NCI-H774 (cell line): ENCODE measurements around the gene KCNK18.
"Not testable (repeated sequence)": the region's sequence is repeated elsewhere in the genome, so short reads cannot be mapped to it uniquely, and the experiment has no call there.

Experiments used
- DNase-seq: peaks from one replicate; lab custom pipeline; 2025; lab: John Stamatoyannopoulos, UW

Gene KCNK18

DNA sequence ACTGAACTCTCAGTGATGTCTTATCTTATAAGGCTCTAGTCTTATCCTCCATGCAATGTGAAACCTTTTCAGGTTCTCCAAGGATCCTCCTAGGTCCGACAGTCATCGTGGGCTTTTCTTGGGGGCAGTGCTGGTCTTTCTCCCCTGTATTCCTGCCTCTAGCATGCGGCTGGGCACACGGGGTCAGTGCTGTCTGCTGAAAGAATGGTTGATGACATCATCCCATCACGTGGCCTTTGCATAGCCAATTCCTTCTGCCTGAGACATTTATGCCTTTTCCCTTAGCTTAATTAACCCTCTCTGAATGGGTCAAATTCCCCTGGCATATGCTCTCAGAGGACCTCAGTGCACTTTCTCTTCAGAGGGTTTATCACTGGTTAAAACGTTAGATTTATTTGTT is 27.0 kb upstream of the KCNK18 start:
- no peak for DNase-seq

DNA sequence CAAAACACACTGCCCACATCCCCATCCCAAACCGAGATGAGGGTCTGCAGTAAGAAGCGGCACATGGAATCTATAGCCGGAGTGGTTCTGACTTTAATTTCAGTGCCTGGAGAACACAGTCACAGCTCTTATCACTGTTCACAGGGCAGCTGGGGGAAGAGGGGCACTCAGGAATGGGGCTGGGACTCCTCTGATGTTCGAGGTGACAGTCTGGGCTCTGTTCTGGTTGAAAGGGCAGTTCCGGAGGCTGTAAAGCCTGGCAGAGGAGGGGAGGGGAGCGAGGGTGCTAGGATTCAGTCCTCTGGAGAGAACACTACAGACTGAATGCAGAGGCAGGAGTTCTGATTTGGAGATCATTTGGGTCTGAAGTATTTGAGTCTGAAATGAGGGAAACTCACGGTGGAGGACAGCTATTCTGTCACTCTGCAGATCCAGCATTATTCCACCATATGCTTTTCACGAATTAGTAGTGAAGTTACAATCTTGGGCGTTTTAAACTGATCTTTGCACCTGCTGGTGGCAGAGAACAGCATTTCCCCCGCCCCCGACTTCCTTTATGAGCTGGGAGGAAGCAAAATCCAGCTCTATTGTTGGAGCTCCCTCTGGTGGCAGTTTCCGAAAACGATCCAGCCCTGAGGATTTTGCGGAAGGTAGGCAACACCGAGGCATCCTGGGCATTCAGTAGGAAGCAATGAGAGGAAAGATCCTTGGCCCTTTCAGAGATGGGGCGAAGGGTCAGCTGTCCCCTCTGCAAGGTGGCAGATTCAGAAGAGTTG is 22.7 kb upstream of the KCNK18 start:
- peak; percentile 40 for DNase-seq

DNA sequence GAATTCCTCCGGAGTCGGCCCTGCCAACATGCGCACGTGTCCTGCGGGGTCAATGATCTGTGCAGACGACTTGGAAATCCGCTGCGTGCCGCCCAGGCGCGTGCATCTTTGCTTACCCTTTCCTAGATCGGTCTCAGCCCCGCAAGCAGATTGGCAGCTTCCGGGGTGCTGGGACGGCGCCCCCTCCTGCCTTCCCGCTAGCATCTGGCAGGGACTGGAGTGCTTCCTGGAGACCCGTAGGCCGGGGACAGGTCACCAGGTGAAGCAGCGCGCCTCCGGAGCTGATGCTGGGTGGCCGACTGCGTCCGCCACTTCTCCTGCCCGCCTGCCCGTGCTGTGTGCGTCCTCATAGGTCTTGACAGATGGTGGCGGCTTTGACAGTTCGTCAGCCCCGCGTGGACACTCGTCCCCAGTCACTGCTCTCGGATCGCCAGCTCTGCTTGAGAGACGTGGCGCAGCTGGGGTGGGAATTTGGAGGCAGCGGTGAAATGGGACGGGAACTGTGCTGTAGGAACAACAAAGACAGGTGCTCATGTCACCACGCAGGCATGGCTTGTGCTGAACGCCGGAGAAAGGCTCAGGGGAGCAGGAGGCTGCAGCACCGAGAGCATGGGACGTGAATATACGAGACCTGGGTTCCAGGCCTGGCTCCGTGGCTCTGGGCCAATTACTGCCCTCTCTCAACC is 21.9 kb upstream of the KCNK18 start:
- no peak for DNase-seq

DNA sequence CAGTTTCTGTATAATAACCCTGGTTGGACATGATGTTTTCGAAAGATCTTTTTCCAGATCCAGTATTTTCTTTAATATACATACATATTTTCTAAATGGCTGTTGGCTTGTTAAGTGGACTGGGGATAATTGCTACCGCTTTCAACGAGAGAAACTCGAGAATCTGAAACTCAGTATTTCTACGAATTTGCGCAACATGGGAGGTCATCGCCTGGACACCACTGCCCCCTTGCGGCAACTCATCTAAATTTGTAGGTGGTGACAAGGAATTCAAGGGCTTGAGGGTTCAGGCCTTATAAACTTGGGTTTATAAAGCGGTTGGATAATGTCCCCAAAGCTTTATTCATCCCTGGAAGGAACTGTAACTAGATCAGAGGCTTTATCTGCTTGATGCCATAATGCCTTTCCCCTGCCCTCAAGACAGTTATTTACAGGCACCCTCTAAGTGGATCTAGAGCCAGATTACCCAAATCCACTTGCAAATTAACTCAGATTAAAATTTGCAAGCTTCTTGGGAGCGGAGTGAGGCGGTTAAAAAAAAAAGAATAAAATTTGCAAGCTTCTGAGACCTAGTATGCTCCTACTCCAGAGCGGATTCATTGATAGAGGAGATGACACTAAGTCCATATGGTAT is 21.3 kb upstream of the KCNK18 start:
- peak; percentile 16 for DNase-seq

DNA sequence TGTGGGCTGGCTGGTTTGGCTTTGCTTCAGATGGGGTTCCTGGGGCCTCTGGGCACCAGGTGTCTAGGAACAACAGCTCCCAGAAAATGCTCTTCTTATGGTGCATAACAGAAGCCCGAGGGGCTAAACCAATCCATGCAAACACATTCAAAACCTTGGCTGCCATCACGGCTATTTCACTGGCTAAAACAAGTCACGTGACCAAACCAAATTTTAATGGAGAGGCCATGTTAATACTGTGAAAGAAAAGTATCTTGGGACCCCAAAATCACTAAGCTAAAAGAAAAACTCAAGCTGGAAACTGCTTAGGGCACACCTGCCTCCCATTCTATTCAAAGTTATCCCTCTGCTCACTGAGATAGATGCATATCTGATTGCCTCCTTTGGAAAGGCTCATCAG is 19.1 kb upstream of the KCNK18 start:
- no peak for DNase-seq

DNA sequence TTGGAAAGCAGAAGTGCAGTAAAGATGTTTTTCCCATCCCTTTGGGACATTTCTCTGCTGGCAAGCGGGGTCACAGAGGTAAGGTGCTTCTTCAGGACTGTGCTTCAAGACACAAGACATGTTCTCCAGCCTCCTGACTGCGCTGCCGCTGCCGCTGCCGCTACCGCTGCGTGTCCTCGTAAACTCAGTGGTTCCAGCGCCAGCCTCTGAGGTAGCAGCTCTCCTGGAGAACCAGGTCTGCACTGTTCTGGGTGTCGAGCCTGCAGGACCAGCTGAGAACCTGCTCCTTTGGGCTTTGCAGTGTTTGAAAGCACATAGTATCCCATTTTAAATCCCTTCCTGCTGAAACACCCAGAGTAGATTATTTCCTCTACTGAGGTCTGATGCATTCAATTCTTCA is 13.0 kb upstream of the KCNK18 start:
- no peak for DNase-seq

DNA sequence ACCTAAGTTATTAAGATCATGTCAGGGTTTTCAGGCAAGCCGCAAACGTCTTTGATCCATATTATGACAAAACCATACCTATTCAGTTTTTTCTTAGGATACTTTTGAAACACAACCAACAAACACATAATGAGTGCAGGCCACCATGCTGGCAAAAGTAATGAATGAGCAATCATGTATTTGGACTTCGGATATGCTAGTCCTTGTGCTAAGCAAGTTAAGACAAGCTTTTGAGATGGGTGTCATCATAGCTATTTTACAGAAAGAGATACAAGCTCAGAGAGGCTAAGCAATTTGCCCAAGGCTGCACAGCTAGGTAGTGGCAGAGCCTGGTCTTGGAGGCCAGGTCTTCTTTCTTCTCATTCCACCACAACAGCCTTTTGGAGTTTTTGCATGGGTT is 12.5 kb upstream of the KCNK18 start:
- DNase-seq = no peak

DNA sequence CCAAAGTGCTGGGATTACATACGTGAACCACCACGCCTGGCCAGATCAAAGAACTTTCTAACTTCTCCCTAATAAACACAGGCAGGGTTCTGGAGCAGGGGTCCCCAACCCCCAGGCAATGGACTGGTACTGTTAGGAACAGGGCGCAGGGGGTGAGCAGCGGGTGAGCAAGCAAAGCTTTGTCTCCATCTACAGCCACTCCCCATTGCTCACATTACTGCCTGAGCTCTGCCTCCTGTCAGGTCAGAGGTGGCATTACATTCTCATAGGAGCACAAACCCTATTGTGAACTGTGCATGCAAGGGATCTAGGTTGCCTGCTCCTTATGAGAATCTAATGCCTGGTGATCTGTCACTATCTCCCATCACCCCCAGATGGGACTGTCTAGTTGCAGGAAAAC is 11.5 kb upstream of the KCNK18 start:
- DNase-seq = not testable (repeated sequence)

DNA sequence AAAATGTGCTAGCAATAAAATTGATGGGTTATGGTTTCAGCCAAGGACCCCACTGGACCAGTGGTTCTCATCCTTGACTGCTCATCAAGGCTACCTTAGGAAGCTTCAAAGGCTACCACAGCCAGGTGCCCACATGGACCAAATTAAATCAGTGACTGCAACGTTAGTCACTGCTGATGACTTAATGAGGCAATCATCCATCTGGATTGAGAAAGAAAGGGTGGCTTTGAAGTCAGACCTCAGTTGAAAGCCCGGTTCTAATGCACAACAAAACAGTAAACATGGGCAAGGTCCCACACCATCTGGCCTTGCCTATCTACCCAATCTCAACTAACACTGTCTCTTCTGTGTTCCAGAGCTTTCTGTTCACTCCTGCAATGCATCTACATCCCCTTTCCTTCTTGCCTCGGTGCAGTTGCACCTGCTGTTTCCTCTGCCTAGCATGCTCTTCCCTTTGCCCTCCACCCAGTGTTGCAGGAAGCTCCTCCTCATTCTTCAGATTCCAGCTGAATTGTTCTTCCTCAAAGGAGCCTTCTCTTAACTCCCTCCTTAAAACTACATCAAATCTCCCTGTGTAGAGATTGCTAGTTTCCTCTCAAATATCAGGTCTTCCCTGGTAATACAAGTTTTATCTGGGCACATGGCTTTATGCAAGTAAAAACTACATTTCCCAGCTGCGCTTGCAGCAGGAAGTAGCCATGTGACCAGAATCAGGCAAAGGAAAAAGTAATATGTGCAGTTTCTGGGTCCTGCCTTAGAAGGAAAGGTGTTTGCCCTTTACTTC is 10.3 kb upstream of the KCNK18 start:
- no peak for DNase-seq

DNA sequence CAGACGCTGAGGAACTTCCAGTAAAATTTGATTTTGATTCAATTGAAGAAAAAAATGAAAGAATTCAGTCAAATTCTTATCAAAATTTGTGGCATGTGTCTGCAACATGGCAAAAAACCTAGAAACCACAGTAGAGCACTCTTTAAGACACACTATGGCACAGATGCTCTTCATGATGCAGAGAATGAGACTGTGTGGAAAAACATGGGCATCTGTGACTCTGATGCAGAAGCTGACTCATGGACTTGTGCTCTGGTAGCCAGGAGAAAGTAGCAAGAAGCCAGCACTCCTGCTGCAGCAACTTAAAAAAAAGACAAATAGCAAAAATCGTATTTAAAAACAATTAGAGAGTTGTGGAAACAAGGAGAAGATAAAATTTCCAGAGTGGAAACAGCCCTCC is 8.9 kb upstream of the KCNK18 start:
- DNase-seq = no peak

DNA sequence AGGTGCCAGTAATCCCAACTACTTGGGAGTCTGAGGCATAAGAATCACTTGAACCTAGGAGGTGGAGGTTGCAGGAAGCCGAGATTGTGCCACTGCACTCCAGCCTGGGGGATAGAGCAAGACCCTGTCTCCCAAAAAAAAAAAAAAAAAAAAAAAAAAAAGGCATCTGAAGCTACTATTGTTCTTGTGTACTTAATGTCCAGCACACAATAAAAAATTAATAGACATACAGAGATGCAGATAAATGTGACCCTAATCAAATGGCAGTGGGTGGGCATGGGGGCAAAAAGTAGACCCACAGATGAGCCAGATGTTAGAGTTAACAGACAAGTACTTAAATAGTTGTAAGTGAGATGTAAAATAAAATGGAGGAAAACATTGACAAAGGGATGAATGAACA is 7.7 kb upstream of the KCNK18 start:
- DNase-seq = no peak

DNA sequence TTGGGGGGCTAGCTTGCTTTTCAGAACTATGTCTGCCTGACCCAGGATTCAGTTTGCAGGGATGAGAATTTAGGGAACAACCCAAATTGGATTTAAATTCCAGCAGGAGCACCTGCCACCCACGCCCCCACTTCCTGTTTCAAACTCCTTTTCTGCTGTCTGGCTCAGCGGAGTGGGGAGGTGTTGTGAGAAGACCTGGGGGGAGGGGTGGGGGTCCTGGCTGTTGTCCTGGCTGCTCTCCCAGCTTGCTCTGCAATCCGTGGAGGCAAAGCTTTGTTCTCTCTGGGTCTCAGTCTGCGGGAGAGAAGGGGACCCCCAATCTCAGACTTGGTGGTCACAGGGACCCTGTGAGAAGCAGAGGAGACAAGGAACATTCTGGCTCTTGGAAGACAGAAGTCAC is 799 bp downstream of the KCNK18 start:
- no peak for DNase-seq

DNA sequence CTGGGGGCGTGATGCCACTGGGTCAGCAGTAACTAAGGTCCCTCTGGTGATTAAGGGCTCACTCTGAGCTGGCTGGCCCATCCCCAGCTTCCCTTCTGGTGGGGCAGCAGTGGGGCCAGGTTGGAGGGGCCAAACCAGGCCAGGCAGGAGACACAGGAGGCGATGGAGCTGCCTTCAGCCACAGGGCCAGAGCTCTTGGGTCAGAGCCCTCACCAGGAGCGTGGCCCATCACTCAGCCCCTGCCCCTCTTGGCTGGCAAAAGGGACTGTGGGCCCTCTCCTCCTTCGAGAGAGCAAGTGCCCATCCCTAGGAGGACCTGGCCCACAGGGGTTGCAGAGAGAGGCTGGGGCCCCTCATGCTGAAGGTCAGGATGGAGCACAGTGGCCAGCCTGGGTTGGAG is 4.5 kb downstream of the KCNK18 start:
- DNase-seq = no peak

DNA sequence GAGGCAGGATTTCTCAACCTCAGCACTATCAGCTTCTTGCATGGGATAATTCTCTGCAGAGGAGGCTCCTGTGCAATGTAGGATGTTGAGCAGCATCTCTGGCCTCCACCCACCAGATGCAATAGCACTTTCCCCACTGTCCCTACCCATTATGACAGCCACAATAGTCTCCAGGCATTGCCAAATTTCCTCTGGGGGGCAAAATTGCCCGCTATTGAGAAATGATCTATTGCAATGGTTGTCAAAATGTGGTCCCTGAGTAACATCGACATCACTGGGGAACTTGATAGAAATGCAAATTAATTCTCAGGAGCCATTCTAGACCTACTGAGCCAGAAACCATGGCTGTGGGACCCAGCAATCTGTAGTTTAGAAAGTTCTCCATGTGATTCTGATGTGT is 7.0 kb downstream of the KCNK18 start:
- no peak for DNase-seq

DNA sequence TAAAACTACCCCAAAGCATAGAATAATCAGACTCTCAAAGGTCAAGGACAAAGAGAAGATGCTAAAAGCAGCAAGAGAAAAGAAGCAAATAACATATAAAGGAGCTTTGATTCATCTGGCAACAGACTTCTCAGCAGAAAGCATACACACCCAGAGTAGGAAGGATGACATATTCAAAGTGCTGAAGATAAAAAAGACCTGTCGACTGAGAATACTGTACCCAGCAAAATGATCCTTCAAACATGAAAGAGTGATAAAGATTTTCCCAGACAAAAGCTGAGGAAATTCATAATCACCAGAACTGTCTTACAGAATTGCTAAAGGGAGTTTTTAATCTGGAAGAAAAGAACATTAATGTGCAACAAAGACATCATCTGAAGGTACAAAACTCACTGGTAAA is 14.9 kb downstream of the KCNK18 start:
- DNase-seq = no peak

DNA sequence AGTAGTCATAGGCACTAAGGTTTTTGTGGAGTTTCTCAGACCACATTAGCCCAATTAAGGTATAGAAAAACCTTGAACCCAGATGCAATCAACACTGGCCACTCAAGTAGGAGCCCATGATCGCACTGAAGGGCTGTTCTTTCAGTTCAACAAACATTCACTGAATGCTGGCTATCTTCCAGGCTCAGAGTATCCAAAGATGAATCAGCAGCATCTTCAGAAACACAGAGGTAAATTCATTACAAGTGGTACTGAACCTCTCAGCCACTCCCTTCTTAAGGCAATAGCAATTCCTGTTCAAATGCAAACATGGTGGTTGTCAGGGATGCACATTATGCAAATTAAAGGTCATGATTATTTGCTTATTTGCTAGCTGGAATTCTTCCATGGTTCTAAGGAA is 17.1 kb downstream of the KCNK18 start:
- DNase-seq = no peak

DNA sequence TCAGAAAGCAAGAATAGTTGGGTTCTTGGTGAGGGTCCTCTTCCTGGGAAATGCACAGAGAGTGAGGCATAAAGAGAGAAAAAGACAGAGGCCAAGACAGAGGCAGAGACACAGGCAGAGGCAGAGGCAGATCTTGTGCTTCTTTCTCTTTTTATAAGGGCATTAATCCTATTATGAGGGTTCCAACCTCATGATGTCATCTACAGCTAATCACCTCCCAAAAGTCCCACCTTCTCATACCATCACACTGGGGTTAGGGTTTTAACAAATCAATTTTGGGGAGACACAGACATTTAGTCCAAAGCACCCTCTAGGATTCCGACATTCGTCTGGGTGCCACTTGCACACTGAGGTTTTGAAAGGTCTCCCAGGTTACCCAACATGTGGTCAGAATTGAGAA is 17.8 kb downstream of the KCNK18 start:
- no peak for DNase-seq

DNA sequence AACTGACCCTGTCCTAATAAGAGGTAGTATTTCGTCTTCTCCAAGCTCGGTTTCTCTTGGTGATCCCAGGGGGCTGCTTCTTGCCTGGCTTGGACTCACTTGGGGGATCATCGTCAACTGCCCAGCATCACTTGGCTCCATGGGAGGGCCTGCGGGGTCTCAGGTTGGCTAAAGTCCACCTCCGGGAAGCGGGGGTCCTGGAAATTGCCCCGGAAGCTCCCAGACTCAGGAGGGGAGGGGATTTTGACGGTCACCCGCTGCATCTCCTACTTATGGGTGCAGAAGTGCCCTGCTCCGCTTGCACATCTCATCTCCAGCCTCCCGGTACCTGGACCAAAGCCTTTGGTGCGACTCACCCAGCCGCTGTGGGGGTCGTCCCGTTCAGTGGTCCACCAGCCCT is 18.7 kb downstream of the KCNK18 start:
- no peak for DNase-seq

DNA sequence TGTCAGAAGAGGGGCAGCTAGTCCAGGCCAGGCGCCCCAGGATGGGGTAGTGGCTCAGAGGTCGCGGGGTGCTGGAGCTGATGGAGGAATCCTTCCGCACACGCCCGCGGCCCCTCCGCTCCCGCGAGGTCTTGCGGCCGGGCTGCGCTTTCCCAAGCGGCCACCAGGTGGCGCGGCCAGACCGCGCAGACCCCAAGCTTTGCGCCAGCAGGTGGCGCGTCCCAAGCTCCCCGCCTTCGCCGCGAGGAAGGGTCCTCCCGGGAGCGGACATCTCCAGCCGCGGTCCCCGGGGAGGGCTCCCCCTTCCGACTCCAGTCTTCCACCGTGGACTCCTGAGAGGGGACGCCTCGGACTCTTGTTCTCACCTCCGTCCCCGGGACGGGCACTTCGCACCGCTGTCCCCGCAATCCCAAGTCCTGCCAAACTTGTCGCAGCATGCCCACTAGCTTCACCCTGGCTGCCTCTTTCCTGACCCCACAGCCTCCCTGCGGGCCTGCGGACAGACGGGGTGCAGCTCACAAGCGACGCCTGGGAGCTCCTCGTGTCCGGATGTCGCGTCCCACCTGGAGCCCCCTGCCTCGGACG is 19.4 kb downstream of the KCNK18 start:
- DNase-seq = peak; percentile 2

DNA sequence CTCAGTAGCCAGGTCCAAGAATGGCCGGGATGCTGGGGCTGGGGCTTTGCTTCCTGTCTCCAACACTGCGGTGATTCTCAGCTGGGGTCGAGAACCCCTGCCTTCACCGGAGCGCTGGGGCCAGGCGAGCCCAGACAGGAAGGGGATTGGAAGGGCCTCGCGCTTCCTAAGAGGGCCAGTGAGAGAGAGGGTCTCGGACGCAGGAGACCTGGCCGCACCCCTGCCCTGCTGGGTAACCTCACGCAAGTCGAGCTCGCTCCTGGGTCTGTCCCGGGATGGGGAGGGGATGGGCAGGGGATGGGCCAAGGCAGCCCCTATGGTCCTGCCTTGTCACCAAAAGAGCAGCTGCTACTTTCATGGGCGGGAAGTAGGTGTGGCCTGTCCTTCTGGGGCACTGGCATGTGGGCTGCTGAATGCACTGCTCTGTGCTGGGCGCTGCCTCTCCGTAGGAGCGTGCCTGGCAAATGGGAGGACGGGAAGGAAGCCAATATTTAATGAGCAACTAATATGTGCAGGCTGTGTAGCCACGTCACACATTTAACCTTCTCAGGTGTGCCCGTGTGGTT is 20.0 kb downstream of the KCNK18 start:
- no peak for DNase-seq

DNA sequence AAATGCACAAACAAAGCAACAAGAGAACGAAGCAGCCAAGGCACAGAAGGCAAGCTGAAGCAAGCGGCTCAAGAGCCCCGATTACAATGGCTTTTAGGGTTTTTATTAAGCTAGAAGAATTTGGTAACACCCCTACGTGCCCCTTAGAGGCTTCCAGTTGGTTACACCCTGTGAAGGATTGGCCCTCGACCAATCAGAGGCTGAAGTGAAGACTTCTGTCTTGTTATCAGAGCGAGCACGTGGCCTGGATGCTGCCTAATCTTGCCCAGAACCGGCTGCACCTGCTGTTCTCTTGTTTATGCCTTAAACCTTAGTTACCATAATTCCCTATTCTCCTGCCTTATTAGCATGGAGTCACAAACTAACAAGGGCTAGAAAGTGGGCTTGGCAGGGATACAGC is 21.4 kb downstream of the KCNK18 start:
- DNase-seq = no peak

DNA sequence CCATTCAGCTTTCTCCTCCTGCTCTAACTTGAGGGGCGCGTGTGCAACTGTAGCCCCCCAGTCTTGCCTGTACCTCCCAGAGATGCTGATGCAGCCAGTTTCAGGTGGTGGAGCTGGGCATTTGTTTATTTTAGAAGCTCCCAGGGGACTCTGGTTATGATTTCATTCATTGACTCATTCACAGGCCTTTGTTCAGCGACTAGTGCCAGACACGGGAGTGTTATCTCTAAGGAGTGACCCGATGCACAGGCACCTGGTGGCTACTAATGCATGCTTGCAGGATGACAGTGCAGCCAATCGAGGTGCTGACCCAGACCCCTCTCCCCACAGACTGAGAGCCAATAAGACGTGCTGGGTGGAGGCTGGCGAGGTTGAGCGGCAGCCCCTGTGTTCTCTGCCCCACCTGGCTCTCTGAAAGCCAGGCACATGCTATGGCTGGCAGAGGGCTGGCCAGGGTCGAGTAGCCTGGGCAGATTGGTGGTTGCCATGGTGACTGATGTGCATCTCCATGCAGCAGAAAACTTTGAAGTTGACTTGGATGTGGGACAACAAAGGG is 23.9 kb downstream of the KCNK18 start:
- no peak for DNase-seq
